Measurements from ENCODE around the gene TBC1D2.
A peak's percentile ranks its signal among the peaks of the same experiment; 100 is the strongest.
"Not testable (repeated sequence)": the region's sequence is repeated elsewhere in the genome, so short reads cannot be mapped to it uniquely, and the experiment has no call there.

Gene TBC1D2

DNA sequence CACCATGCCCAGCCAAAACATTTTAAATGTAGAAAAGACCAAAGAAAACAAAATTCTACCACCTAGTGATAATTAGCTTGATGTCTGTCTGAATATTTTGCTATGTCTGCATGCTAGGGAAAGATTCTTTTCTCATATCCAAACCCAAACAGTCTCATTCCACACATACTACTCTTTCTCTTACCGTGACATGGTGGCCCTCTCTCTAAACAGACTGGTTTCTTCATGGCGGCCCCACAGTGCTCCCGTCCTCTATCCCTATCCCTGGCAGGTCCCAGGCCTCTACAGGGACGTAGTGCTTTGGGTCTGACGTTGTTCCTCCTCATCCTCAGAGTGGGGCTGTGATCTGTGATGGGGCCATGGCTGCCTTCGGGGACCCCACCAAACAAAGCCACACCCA is 71.1 kb downstream of the TBC1D2 start:
- no peak for DNase-seq

DNA sequence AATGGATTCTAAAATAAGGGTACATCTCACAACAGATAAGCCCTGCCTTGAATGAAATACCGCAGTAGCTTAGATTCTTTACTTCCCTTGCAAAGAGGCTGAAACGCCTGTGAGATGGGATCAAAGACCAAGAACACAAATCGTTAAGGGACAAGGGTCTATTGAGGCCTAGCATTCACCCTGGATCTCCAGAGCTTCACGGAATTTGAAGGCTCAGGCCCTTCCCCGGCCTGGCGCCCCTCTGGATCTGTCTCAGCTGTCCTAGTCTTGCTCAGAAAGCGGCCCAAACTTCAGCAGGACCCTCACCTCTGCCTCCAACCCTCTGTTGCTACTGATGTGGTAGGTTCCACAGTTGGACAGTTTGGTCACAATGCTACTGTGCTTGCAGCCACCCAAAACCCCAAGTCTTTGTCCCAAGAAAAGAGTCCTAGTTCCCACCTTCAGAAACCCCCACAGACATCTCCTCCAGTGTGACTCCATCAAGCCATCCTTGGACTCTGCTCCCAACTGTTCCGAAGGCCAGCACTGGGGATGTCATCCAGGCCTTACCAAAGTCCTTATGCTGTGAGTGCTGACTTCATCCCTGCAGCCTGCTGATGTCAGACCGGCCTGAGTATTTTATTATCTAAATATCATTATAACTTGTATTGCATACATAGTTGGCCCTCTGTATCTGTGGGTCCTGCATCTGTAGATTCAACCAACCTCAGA is 72.4 kb downstream of the TBC1D2 start:
- DNase-seq, result no peak

DNA sequence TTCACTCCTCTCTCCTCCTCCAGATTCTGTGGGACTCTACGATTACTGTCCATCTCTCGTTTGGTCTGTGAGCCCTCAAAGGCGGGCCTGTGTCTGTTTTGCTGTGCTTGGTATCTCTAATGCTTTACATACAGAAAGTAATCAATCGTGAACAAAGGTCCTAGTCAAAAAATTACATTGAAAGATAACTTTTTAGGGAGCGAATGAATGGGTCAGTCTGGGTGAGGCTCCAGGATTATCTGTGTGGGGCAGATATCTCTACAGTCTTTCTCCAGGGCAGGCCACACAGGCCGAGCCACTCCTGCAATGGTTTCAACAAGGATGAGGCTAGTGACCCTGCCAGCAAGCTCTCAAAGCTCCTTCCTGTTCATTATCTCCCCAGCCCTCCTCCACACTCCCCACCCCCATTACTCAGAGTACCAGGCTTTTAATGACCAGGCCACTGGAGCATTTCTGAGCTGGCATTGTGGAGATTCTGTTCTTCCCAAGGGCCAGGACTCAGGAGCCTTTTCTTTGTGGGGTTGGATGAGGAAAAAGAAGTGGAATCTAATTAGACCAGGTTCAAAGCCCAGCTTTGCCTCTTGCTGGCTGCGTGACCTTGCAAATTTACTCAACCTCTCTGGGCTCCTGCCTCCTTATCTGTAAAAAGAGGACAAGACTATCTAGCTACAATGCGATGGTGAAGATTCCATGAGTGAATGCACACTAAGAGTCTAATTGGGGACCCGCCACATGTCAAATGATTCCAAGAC is 73.2 kb downstream of the TBC1D2 start:
- no peak for DNase-seq

DNA sequence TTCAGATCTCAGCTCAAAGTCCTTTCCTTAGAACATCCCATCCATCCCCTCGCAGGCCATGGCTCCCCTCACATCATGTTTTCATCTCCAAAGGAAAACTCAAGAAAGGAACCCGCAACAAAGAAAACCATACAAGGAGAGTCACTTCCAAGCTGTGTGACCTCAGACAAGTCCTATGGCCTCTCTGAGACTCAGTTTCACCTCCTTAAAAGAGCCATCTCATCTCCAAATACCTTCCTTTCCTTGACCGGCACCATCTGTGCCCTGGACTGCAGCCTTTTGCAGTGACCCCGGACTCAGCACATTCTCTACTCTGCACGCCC is 73.7 kb downstream of the TBC1D2 start:
- no peak for DNase-seq

DNA sequence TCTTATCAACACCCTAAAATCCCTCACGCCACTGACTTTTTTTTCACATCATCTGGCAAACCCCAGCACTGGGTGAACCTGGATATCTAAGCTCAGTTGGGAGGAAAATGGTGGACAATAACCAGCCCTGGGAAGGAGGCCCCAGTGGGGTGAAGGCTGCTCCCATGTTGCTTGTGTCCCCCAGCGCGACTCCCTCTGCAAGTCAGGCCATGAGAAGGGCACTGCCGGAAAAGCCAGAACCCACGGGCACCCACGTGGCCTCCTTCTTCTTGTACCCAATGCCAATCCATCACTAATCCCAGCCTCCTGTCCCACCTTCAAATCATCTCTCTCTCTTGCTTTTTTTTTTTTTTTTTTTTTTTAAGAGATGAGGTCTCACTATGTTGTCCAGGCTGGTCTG is 74.5 kb downstream of the TBC1D2 start:
- DNase-seq, result no peak

DNA sequence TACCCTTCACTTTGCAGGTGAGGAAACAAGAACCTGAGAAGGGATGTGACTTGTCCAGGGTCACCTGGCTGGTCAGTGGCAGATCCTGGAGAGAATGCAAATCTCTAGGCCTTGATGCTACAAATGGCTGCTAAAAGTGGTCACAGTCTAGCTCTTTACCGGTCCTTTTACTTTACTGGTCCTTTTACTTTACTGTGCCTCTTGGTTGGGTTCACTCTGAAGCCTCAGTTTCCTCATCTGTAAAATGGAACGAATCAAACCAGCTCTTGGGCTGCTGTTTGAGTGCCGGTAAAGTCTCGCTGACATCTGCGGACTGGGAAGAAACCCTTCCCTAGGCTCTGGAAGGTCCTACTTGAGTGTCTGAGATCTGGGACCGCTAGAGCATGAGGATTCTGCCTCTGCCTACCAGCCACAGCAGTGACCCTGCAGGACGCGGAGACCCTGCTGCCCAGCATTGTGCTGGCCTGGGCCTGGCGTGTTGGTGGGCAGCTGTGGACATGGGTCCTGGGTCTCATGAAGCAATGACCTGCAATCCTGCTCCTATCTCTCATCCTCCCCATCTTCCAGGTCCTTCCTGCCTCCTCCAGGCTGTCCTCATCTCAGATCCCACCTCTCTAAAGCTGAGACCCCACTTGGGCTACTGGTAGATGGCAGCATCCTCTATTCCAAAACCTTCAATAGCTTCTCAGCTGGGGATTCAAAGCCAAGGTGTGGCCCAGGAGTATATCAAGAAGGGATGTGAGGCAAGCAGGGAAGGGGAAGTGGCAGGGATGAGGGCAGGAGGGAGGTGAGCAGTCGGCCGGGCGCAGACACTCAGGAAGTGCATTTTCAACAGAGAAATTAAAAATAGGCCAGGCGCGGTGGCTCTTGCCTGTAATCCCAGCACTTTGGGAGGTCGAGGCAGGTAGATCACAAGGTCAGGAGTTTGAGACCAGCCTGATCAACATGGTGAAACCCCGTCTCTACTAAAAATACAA is 76.3 kb downstream of the TBC1D2 start:
- no peak for DNase-seq

DNA sequence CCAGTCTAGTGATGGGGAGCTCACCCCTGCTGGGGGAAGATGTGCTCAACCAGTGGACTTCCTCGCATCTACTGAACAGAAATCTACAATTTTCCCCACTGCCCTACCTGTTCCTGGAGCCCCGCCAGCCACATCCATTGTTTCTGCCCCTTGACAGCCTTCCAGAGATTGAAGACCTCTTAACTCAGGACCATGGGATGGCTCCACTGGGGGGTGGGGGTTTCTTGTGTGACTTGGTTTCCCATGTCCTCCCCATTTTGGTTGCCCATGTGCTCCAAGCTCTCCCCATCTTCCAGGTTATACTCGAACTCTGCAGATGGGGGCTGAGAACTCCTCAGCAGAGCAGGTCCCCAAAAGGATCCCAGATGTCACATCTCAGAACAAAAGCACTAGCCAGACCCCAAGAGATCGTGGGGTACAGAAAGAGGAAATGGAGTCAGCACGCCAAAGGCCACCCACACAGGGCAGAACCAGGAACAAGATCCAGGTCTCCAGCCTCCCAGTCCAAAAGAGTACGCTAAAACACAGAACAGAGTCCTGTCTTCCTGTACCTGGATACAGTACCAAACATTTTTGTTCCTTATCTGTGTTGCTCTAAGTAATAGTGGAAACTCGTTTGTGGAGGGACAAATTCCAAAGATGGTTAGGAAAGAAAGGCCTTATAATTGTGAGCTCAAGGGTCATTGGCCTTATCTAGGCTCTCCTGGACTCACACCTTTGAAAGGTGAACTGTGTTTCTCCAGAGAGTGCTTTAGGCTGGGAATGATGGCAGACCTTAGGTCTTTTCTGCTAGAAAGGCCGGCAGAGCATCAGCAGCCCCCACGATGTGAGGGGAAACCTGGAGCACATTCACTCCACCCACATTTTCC is 78.8 kb downstream of the TBC1D2 start:
- no peak for DNase-seq

DNA sequence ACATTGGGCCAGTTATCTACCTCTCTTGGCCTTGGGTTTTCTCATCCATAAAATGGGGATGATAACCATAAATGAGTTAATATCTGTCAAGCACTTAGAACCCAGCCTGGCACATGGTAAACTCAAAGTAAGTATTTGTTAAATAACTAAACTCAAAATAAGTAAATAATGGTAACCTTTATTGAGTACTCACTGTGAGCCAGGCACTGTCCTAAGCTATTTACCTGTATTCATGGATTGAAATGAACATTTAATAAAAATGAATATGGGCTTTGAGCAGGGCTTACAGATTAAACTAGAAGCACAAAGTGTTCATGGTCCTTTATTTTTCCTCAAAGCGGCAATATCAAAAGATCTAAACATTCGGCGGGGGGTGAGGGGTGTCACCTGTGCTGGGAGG is 79.7 kb downstream of the TBC1D2 start:
- no peak for DNase-seq

DNA sequence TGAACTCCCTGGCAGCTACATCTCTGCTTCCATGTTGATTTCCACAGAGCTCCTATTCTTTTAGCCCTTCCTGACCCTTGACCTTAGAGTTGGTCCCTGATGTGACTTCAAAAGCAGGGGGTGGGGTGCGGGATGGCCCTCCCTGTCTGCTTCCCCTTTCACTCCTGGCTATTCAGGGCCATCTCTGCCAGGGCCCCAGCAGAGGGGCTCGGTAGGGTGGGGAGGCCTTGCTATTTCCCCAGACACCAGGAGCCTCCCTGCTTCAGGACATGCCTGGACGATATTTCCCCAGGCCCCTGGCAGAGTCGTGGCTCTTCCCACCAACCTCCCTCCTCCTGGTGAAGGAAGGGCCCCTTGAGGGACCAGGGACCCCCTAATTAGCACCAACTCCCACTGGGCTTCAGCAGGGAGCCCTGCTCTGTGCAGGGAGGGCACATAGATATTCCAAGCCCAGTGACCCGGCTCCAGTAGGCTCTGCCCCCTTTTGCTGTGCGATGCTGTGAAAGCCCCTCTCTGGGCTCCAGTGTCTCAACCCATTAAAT is 80.3 kb downstream of the TBC1D2 start:
- DNase-seq, result no peak

DNA sequence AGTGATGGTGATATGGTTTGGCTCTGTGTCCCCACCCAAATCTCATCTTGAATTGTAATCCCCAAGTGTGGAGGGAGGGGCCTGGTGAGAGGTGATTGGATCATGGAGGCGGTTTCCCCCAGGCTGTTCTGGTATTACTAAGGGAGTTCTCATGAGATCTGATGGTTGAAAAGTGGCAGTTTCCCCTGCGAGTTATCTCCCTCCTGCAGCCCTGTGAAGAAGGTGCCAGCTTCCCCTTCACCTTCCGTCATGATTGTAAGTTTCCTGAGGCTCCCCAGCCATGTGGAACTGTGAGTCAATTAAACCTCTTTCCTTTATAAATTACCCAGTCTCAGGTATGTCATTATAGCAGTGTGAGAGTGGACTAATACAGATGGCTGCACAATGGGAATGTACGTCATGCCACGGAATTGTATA is 80.9 kb downstream of the TBC1D2 start:
- DNase-seq, result not testable (repeated sequence)

DNA sequence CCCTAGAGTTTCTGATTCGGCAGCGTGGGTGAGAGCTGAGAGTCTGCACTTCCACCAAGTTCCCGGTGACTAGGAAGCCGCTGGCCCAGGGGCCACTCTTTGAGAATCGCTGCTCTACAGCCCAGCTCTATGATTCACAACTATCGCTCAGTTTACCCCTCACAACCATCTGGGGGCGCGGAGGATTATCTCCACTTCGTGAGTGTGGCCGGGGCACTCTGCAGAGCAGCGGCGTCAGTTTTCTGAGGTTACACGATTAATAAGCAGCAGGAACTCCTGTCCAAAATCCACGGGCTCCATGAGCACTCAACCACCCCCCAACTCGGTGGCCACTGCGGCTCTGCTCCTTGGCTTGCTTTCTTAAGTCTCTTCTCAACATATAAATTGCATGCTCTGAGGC is 82.3 kb downstream of the TBC1D2 start:
- no peak for DNase-seq

DNA sequence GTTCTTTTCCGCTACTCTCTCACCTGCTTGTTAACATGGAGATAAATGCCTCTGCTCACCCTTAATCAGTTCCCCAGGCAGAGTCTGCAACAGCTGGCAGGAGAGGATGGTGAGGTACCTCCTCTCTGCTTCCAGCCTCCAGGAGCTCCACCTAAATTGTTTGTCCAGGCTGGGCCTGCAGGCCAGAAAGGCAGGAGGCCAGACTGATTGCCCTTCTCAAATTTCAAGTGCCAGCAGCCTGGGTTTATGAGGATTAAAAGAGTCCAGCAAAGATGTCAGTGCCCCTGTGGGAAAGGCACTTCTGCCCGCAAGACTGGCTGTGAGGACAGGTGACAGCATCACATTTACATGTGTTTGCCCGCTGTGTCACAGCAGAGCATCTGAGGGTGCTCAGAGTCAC is 82.8 kb downstream of the TBC1D2 start:
- peak; percentile 86 for DNase-seq

DNA sequence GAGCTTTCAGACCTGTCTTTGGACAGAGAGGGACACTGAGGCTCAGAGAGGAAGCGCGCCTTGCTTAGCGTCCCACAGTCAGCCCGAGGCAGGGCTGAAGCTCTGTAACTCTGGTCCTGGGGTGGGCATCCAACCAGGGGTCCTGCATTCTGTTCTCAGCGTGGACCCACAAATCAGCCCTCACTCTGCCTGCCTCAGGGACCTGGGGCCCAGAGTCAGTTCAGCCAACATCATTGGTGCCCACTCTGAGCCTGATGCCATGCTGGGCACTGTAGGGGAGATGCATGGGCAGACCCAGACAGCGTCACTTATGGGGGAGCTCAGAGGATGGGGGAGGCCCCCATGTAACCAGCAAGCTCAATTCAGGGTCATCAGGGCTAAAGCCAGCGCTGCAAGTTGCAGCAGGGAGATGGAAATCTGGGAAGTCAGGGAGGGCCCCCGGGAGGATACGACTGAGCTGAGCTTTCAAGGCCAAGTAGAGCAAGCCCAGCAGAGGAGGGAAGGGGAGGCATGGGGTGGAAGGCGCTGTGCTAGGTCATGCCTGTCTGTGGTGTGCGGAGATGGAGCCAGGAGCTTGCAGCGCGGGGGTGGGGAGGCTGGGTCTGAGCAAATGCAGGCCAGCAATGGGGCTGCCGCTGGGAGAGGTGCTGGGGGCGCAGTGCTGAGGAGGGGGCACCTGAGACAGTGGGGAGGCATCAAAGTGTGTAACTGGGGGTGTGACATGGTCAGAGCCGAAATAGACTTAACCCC is 84.1 kb downstream of the TBC1D2 start:
- DNase-seq, result no peak

DNA sequence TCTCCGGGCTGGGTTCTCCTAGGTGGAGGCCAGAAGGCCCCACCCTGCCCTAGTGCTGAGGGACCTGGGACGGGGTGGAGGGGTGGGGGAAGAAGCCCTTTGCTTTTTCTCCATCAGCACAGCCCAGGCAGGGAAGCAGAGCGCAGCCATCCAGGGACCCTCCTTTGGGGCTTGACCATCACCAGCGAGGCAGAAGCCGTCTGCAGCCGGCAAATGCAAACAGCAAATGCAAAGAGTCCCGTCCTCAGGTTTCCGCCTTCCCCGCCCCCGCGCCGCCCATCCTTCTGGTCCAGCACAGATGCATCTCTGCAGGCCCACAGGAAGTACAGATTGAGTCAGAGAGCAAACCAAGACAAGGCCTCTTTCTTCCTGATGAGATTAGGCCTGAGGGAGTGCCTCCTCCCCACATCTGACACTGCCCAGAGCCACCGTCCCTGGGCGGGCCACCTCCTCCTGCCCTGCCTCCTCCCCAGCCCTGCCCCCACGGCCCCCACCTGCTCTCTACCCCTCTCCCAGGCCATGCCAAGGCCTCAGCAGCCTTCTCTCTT is 86.4 kb downstream of the TBC1D2 start:
- DNase-seq, result no peak

DNA sequence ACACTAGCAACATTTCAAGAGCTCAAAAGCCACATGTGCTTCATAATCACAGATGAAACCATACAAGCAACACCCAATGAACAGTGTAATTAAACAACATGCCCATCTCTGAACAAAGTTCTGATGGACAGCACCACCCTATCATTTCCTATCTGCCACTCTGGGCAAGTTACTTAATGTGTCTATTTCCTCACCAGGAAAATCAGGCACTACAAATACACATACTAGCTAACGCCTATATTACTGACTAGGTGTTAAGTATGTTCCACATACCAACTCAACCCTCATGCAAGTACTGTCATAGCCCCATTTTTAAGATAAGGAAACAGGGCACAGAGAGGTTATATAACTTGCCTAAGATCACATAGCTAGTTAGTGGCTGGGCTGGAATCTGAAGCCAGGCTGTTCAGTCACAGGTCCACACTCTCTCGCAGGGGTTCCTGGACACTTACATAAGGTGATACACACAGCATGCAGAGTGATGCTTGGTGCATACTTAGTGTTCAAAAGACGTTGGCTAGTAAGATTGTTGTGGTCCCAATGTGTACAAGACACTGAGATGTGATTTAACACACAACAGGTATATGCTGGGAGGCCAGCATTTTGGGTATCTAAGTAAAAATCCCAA is 87.2 kb downstream of the TBC1D2 start:
- no peak for DNase-seq

DNA sequence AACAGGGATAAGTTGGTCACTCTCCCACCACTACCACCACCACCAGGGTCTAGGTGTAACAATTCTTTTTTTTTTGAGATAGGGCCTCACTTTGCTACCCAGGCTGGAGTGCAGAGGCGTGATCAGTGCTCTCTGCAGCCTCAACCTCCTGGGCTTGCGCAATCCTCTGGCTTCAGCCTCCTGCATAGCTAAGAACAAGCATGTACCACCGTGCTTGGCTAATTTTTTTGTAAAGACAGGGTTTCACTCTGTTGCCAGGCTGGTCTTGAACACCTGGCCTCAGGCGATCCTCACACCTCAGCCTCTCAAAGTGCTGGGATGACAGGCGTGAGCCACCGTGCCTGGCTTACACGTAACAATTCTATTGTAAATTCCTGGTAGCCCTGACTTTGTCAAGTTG is 90.5 kb downstream of the TBC1D2 start:
- DNase-seq, result no peak

DNA sequence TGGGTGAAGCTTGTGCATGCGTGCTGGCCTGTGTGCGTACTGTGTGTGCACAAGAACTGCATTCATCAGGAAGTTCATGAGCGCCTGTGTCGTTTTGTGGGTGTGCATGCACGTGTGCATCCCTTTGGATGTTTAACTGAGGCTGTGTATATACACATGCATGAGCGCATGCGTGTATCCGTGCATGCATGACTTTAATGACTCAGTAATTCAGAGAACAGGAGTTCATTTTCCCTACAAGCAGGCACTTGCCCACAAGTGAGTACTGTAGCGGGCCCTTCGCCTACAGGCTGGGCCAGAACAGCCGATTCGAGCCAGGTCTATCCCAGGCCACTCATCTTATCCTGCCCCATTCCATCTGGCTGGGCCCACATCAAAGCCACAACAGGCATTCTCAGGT is 92.8 kb downstream of the TBC1D2 start:
- no peak for DNase-seq

DNA sequence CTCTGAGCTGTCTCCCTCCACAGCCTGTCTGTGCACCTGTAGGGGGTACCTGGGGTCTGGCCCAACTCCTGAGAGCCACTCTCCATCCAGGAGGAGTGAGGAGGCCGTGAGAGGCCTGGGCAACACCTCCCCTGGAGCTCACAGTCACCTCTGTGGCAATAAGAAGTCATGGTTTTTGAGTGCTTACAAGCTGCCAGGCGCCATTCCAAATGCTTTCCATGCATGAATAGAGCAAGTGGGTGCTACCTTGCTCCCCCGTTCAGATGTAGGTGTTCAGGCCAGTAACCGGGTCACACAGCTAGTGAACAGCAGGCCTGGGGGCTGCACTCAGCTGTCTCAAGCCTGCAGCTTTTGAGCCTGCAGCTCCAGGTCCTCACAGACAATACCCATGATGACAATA is 93.6 kb downstream of the TBC1D2 start:
- no peak for DNase-seq

DNA sequence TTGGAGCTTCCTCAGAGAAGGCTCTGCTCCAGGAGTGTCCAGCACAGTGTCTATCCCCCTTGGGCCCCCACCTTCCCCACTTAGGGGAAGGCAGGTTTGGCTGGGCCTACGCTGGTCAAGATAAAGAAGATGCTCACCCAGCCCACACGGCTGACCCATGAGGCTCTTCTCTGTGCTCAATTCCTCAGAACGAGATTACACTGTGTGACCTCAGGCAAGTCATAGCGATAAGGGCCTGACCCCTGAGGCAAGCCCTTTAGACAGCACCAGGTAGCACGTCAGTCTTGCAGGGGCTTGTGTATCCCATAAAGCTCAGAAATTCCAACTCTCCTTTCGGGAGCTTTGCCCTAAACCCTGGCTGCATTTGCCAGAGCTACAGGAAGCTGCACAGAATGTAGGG is 95.7 kb downstream of the TBC1D2 start:
- no peak for DNase-seq

DNA sequence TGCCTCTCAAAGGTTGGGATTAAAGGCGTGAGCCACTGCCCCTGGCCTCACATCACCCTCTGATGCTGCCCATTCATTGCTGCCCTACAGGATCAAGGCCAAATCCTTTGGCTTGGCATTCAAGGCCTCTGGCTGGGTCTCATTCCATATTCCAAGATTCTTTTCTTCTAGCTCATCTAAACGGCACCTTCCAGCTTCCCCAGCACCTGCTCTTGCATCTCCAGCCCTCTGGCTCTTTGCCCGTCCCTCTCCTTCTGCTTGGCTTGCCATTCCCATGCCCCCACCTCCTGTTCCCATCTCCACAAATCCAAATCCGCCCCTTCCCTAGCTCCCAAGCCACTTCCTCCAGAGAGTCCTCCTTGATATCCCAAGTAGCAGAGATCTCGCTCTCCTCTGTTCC is 96.1 kb downstream of the TBC1D2 start:
- DNase-seq, result no peak
